HAP-1 (cell line): Measurements from ENCODE around the gene PALMD.

Source experiments
- DNase-seq, 2 experiments: peaks; one replicate each; pipeline ENCODE4 v3.0.0-alpha.2; 2016 to 2020; ENCODE audit warnings: low spot score in 2 of 2
- H3K27me3 ChIP-seq: fragments of 250-450 bp; sonication (Bioruptor Pico); 2 replicates; pipeline ENCODE4 v1.5.1; 2020; ENCODE audit warnings: low read depth, mild to moderate bottlenecking, moderate library complexity
- H3K36me3 ChIP-seq: fragments of 250-450 bp; sonication (Bioruptor Pico); replicated peaks from 2 replicates; pipeline ENCODE4 v1.5.1; 2020; ENCODE audit warnings: mild to moderate bottlenecking
- H3K4me1 ChIP-seq: fragments of 250-450 bp; sonication (Bioruptor Pico); 2 replicates; pipeline ENCODE4 v1.5.1; 2020; ENCODE audit warnings: mild to moderate bottlenecking
- H3K4me3 ChIP-seq: fragments of 250-450 bp; sonication (Bioruptor Pico); 2 replicates; pipeline ENCODE4 v1.5.1; 2020; ENCODE audit warnings: mild to moderate bottlenecking, moderate library complexity
- H3K9me3 ChIP-seq: fragments of 250-450 bp; sonication (Bioruptor Pico); 2 replicates; pipeline ENCODE4 v1.5.1; 2020; ENCODE audit warnings: mild to moderate bottlenecking, moderate library complexity
- in situ Hi-C: fragments of 300-500 bp; cut with MboI; formaldehyde crosslinking; loops from 3 replicates; pipeline ENCODE4 v1.14.3; 2020; ENCODE audit warnings: low sequenced_read_pairs, inconsistent platforms, mixed read lengths

PALMD gene

GRCh38 chr1:99657213-99658030 lies 11.5 kb downstream of the PALMD start:
- Histone ChIP-seq H3K4me3 (no peak overlapping the region), H3K27me3 (no peaks in the 10 kb centered on the region), H3K36me3 (no peaks in the 10 kb centered on the region), H3K4me1 (no peaks in the 10 kb centered on the region), H3K9me3 (no peaks in the 10 kb centered on the region)
- in situ Hi-C loops = no loop called here
- no peak for DNase-seq

- in situ Hi-C loops = no loop called here
- no peaks in the 10 kb centered on the region for H3K27me3 ChIP-seq
- H3K4me3 ChIP-seq = no peak overlapping the region
- DNase-seq = no peak
- no peaks in the 10 kb centered on the region; the same call in none of the 2 replicates for H3K4me1 ChIP-seq
- no peaks in the 10 kb centered on the region for H3K9me3 ChIP-seq
- no peaks in the 10 kb centered on the region for H3K36me3 ChIP-seq
Measured at GRCh38 chr1:99658031-99658290, 12.0 kb downstream of the PALMD start.

GRCh38 chr1:99659755-99660210 lies 13.9 kb downstream of the PALMD start:
- H3K4me1 ChIP-seq = no peaks in the 10 kb centered on the region; the same call in none of the 2 replicates

GRCh38 chr1:99660496-99660895 lies 14.6 kb downstream of the PALMD start:
- DNase-seq = no peak
- Histone ChIP-seq H3K4me3 (no peak overlapping the region), H3K27me3 (no peaks in the 10 kb centered on the region), H3K9me3 (no peaks in the 10 kb centered on the region), H3K4me1 (no peaks in the 10 kb centered on the region; the same call in none of the 2 replicates), H3K36me3 (no peaks in the 10 kb centered on the region)
- in situ Hi-C loops = no loop called here

More at GRCh38 chr1:99659755-99660210, 13.9 kb downstream of the PALMD start:
- H3K27me3 ChIP-seq = no peaks in the 10 kb centered on the region
- H3K36me3 ChIP-seq = no peaks in the 10 kb centered on the region
- in situ Hi-C loops = no loop called here
- no peaks in the 10 kb centered on the region for H3K9me3 ChIP-seq
- no peak for DNase-seq
- no peak overlapping the region for H3K4me3 ChIP-seq

GRCh38 chr1:99661780-99662179 lies 15.9 kb downstream of the PALMD start:
- in situ Hi-C loops = no loop called here
- H3K9me3 ChIP-seq = no peaks in the 10 kb centered on the region
- no peak for DNase-seq
- H3K36me3 ChIP-seq = no peaks in the 10 kb centered on the region
- no peak overlapping the region for H3K4me3 ChIP-seq
- no peaks in the 10 kb centered on the region; the same call in none of the 2 replicates for H3K4me1 ChIP-seq
- no peaks in the 10 kb centered on the region for H3K27me3 ChIP-seq

GRCh38 chr1:99662539-99663080 lies 16.7 kb downstream of the PALMD start:
- Histone ChIP-seq H3K4me3 (no peak overlapping the region), H3K4me1 (no peaks in the 10 kb centered on the region; the same call in none of the 2 replicates), H3K36me3 (no peaks in the 10 kb centered on the region), H3K27me3 (no peaks in the 10 kb centered on the region), H3K9me3 (no peaks in the 10 kb centered on the region)
- in situ Hi-C loops = no loop called here
- peak in 1 of 2 experiments; percentile 39 for DNase-seq

- no peak for DNase-seq
- H3K27me3 ChIP-seq = no peaks in the 10 kb centered on the region
- in situ Hi-C loops = no loop called here
- H3K36me3 ChIP-seq = no peaks in the 10 kb centered on the region
- no peak overlapping the region for H3K4me3 ChIP-seq
- no peaks in the 10 kb centered on the region for H3K9me3 ChIP-seq
- no peaks in the 10 kb centered on the region; the same call in none of the 2 replicates for H3K4me1 ChIP-seq
Measured at GRCh38 chr1:99663501-99663900, 17.6 kb downstream of the PALMD start.

- H3K4me1 ChIP-seq = no peaks in the 10 kb centered on the region; the same call in none of the 2 replicates
- in situ Hi-C loops = no loop called here
- no peaks in the 10 kb centered on the region for H3K9me3 ChIP-seq
- no peak overlapping the region for H3K4me3 ChIP-seq
- no peaks in the 10 kb centered on the region for H3K27me3 ChIP-seq
- no peaks in the 10 kb centered on the region for H3K36me3 ChIP-seq
- DNase-seq = no peak
Measured at GRCh38 chr1:99665212-99665611, 19.3 kb downstream of the PALMD start.

GRCh38 chr1:99669376-99669775 lies 23.5 kb downstream of the PALMD start:
- Histone ChIP-seq H3K36me3 (no peaks in the 10 kb centered on the region), H3K27me3 (no peaks in the 10 kb centered on the region), H3K4me3 (no peak overlapping the region), H3K4me1 (peaks cover 6% of the 10 kb centered on the region), H3K9me3 (no peaks in the 10 kb centered on the region)
- in situ Hi-C loops = no loop called here
- no peak for DNase-seq

GRCh38 chr1:99669821-99670220 lies 23.9 kb downstream of the PALMD start:
- Histone ChIP-seq H3K27me3 (no peaks in the 10 kb centered on the region), H3K4me3 (no peak overlapping the region), H3K36me3 (no peaks in the 10 kb centered on the region), H3K4me1 (peaks cover 6% of the 10 kb centered on the region), H3K9me3 (no peaks in the 10 kb centered on the region)
- no peak for DNase-seq
- in situ Hi-C loops = no loop called here

GRCh38 chr1:99670583-99670982 lies 24.7 kb downstream of the PALMD start:
- H3K36me3 ChIP-seq = no peaks in the 10 kb centered on the region
- no peak for DNase-seq
- no peaks in the 10 kb centered on the region for H3K27me3 ChIP-seq
- in situ Hi-C loops = no loop called here
- no peak overlapping the region for H3K4me3 ChIP-seq
- H3K4me1 ChIP-seq = peaks cover 6% of the 10 kb centered on the region
- no peaks in the 10 kb centered on the region for H3K9me3 ChIP-seq

GRCh38 chr1:99672038-99672437 lies 26.1 kb downstream of the PALMD start:
- Histone ChIP-seq H3K4me3 (no peak overlapping the region), H3K9me3 (no peaks in the 10 kb centered on the region), H3K36me3 (no peaks in the 10 kb centered on the region), H3K4me1 (peaks cover 6% of the 10 kb centered on the region), H3K27me3 (no peaks in the 10 kb centered on the region)
- no peak for DNase-seq
- in situ Hi-C loops = no loop called here

GRCh38 chr1:99672530-99673213 lies 26.8 kb downstream of the PALMD start:
- DNase-seq = no peak
- in situ Hi-C loops = no loop called here
- no peaks in the 10 kb centered on the region for H3K27me3 ChIP-seq
- no peak overlapping the region for H3K4me3 ChIP-seq
- H3K4me1 ChIP-seq = peaks cover 6% of the 10 kb centered on the region
- no peaks in the 10 kb centered on the region for H3K36me3 ChIP-seq
- no peaks in the 10 kb centered on the region for H3K9me3 ChIP-seq

GRCh38 chr1:99673315-99673714 lies 27.4 kb downstream of the PALMD start:
- in situ Hi-C loops = no loop called here
- H3K4me1 ChIP-seq = peaks cover 6% of the 10 kb centered on the region
- no peak overlapping the region for H3K4me3 ChIP-seq
- no peaks in the 10 kb centered on the region for H3K9me3 ChIP-seq
- H3K36me3 ChIP-seq = no peaks in the 10 kb centered on the region
- DNase-seq = no peak
- no peaks in the 10 kb centered on the region for H3K27me3 ChIP-seq
